MM.1S (cell line): ENCODE results near the gene ACSS1.

Experiments
- DNase-seq: peaks from one replicate; pipeline ENCODE4 v3.0.0-alpha.2; 2015
- H2AFZ ChIP-seq: fragments of 300-600 bp; sonication (generic); 2 replicates; pipeline ENCODE4 v1.6.0; 2016; ENCODE audit warnings: antibody characterized with exemption, low read length
- H3F3A ChIP-seq: fragments of 300-600 bp; sonication (generic); 2 replicates; pipeline ENCODE4 v1.6.1; 2016; ENCODE audit warnings: mild to moderate bottlenecking, antibody characterized with exemption, low read length, moderate library complexity, mixed read lengths; ENCODE audit not compliant: insufficient read depth
- H3K27ac ChIP-seq: fragments of 300-600 bp; sonication (generic); 2 replicates; pipeline ENCODE4 v1.5.1; 2016; ENCODE audit warnings: mild to moderate bottlenecking, low read length
- H3K27me3 ChIP-seq: fragments of 300-600 bp; sonication (generic); replicated peaks from 2 replicates; pipeline ENCODE4 v1.6.0; 2016; ENCODE audit warnings: low read length; ENCODE audit not compliant: insufficient read depth
- H3K36me3 ChIP-seq: fragments of 300-600 bp; sonication (generic); replicated peaks from 2 replicates; pipeline ENCODE4 v1.6.1; 2016; ENCODE audit warnings: mild to moderate bottlenecking, low read length, mixed read lengths; ENCODE audit not compliant: insufficient read depth
- H3K4me1 ChIP-seq: fragments of 300-600 bp; sonication (generic); 2 replicates; pipeline ENCODE4 v1.6.1; 2016; ENCODE audit warnings: low read length, mixed read lengths
- H3K4me2 ChIP-seq: fragments of 300-600 bp; sonication (generic); 2 replicates; pipeline ENCODE4 v1.6.0; 2016; ENCODE audit warnings: low read depth, low read length
- H3K4me3 ChIP-seq: fragments of 300-600 bp; sonication (generic); 2 replicates; pipeline ENCODE4 v1.5.1; 2016; ENCODE audit warnings: low read length, mixed read lengths
- H3K79me2 ChIP-seq: fragments of 300-600 bp; sonication (generic); 2 replicates; pipeline ENCODE4 v1.6.1; 2016; ENCODE audit warnings: mixed run types, low read length, mixed read lengths
- H3K9ac ChIP-seq: fragments of 300-600 bp; sonication (generic); 2 replicates; pipeline ENCODE4 v1.6.1; 2016; ENCODE audit warnings: low read length, mixed read lengths
- H3K9me2 ChIP-seq: fragments of 300-600 bp; sonication (generic); replicated peaks from 2 replicates; pipeline ENCODE4 v1.6.1; 2016; ENCODE audit warnings: mild to moderate bottlenecking, low read length, mixed read lengths; ENCODE audit not compliant: insufficient read depth
- H3K9me3 ChIP-seq: fragments of 300-600 bp; sonication (generic); replicated peaks from 2 replicates; pipeline ENCODE4 v1.6.1; 2016; ENCODE audit warnings: mild to moderate bottlenecking, low read length, mixed read lengths; ENCODE audit not compliant: insufficient read depth
- H4K20me1 ChIP-seq: fragments of 300-600 bp; sonication (generic); 2 replicates; pipeline ENCODE4 v1.6.1; 2016; ENCODE audit warnings: mild to moderate bottlenecking, low read length, moderate library complexity, mixed read lengths; ENCODE audit not compliant: insufficient read depth
- CTCF ChIP-seq: fragments of 300-600 bp; sonication (generic); IDR thresholded peaks from 2 replicates; pipeline ENCODE4 v1.5.1; 2016; ENCODE audit warnings: antibody characterized with exemption, low read length, mixed read lengths
- EZH2 ChIP-seq: fragments of 300-600 bp; sonication (generic); optimal IDR thresholded peaks from 2 replicates; pipeline ENCODE3; 2017; ENCODE audit warnings: low read depth, mild to moderate bottlenecking, antibody characterized with exemption, low read length, mixed read lengths
- EZH2phosphoT487 ChIP-seq: fragments of 300-600 bp; sonication (generic); IDR thresholded peaks from 2 replicates; pipeline ENCODE4 v1.6.1; 2018; ENCODE audit warnings: antibody characterized with exemption, low read length

Gene ACSS1

GRCh38 chr20:24968278-24968800 is 89.6 kb downstream of the ACSS1 start:
- Histone ChIP-seq H3K4me2 (no peak overlapping the region), H3K4me3 (no peak overlapping the region), H3K4me1 (no peaks in the 10 kb centered on the region), H2AFZ (no peak overlapping the region), H3K27ac (no peak overlapping the region), H3F3A (no peaks in the 10 kb centered on the region), H3K36me3 (peaks cover 15% of the 10 kb centered on the region), H3K27me3 (no peaks in the 10 kb centered on the region), H3K79me2 (no peaks in the 10 kb centered on the region), H3K9ac (no peak overlapping the region), H4K20me1 (no peaks in the 10 kb centered on the region), H3K9me3 (no peaks in the 10 kb centered on the region), H3K9me2 (no peaks in the 10 kb centered on the region)
- no peak for DNase-seq
- no peak for TF ChIP-seq EZH2
- TF ChIP-seq CTCF: no peak
- TF ChIP-seq EZH2phosphoT487: no peak

GRCh38 chr20:24966317-24967012 is 91.5 kb downstream of the ACSS1 start:
- no peak overlapping the region for H3K4me3 ChIP-seq
- TF ChIP-seq CTCF: no peak
- no peak for TF ChIP-seq EZH2phosphoT487
- TF ChIP-seq EZH2: no peak
- H4K20me1 ChIP-seq: no peaks in the 10 kb centered on the region
- H3F3A ChIP-seq: no peaks in the 10 kb centered on the region
- no peaks in the 10 kb centered on the region for H3K4me1 ChIP-seq
- no peak overlapping the region for H2AFZ ChIP-seq
- no peaks in the 10 kb centered on the region for H3K9me3 ChIP-seq
- H3K4me2 ChIP-seq: no peak overlapping the region
- no peaks in the 10 kb centered on the region for H3K9me2 ChIP-seq
- H3K36me3 ChIP-seq: peaks cover 8% of the 10 kb centered on the region; the same call in 1 of the 2 replicates
- H3K9ac ChIP-seq: no peak overlapping the region
- DNase-seq: no peak
- no peak overlapping the region for H3K27ac ChIP-seq
- no peaks in the 10 kb centered on the region for H3K79me2 ChIP-seq
- no peaks in the 10 kb centered on the region for H3K27me3 ChIP-seq

GRCh38 chr20:24965065-24965919 is 92.6 kb downstream of the ACSS1 start:
- Histone ChIP-seq H3K4me1 (no peaks in the 10 kb centered on the region), H3K9me2 (no peaks in the 10 kb centered on the region), H3K4me3 (no peak overlapping the region), H4K20me1 (no peaks in the 10 kb centered on the region), H2AFZ (no peak overlapping the region), H3K9me3 (no peaks in the 10 kb centered on the region), H3K9ac (no peak overlapping the region), H3F3A (no peaks in the 10 kb centered on the region), H3K27ac (no peak overlapping the region), H3K4me2 (no peak overlapping the region), H3K27me3 (no peaks in the 10 kb centered on the region), H3K79me2 (no peaks in the 10 kb centered on the region), H3K36me3 (peaks cover 8% of the 10 kb centered on the region; the same call in 1 of the 2 replicates)
- TF ChIP-seq CTCF (no peak), EZH2 (no peak), EZH2phosphoT487 (no peak)
- no peak for DNase-seq
